Uterus (tissue), 4 donors: ENCODE data around the gene CDC42EP2. TPM values are rescaled to one million over a fixed set of nuclear protein-coding genes. Genes with fewer than 3 reads are reported as not detected.
"Not testable (repeated sequence)": the region's sequence is repeated elsewhere in the genome, so short reads cannot be mapped to it uniquely, and the experiment has no call there.

ENCODE experiments used
- DNase-seq, 2 donors: peaks; one replicate each; pipeline ENCODE4 v3.0.0-alpha.2; 2019 to 2020
- H3K27ac ChIP-seq, 2 donors: fragments of 200-600 bp; sonication (generic); 1 replicate in 1 of 2; 2 replicates in 1 of 2; pipeline ENCODE4 v1.5.1; 2016 to 2018
- H3K27me3 ChIP-seq, 2 donors: fragments of 200-600 bp; sonication (generic); one replicate each; pipeline ENCODE4 v1.5.1; 2018 to 2019; ENCODE audit warnings: control low read depth in 1 of 2
- H3K36me3 ChIP-seq, 2 donors: fragments of 200-600 bp; sonication (generic); one replicate each; pipeline ENCODE4 v1.5.1; 2019; ENCODE audit warnings: control low read depth in 1 of 2
- H3K4me1 ChIP-seq, 2 donors: fragments of 200-600 bp; sonication (generic); one replicate each; pipeline ENCODE4 v1.5.1; 2018 to 2019; ENCODE audit warnings: control low read depth in 1 of 2
- H3K4me3 ChIP-seq, 2 donors: fragments of 200-600 bp; sonication (generic); 1 replicate in 1 of 2; 2 replicates in 1 of 2; pipeline ENCODE4 v1.5.1; 2018 to 2019; ENCODE audit warnings: mild to moderate bottlenecking in 1 of 2
- H3K9me3 ChIP-seq, 2 donors: fragments of 200-600 bp; sonication (generic); one replicate each; pipeline ENCODE4 v1.5.1; 2019; ENCODE audit warnings: control low read depth in 1 of 2
- POLR2A ChIP-seq, 2 donors: fragments of 450-650 bp; IDR thresholded peaks; one replicate each; pipeline ENCODE4 v1.6.1; 2016; ENCODE audit warnings: antibody characterized with exemption in 2 of 2, mild to moderate bottlenecking in 1 of 2, moderate library complexity in 1 of 2
- intact Hi-C: fragments of 100-400 bp; cut with DNase I; formaldehyde crosslinking; loops from one replicate; pipeline ENCODE4 v1.15.1; 2023; ENCODE audit warnings: low total_unique reads
- total RNA-seq, 4 donors: library from RNA; depleted of rRNA in 3 of 4; stranded (reverse); fragments of >200 nt in 3 of 4; gene quantifications; one replicate each; pipeline versions ENCODE4 v1.1.0 to v1.2.4, GENCODE V29; 2014 to 2023
- TF ChIP-seq, protein P1 (sequence below), 4 experiments: fragments of 200-600 bp in 2 of 4; fragments of 450-650 bp in 2 of 4; sonication (generic) in 2 of 4; IDR thresholded peaks; one replicate each; pipeline ENCODE4 v1.5.1; 2016 to 2019; ENCODE audit warnings: antibody characterized with exemption in 4 of 4, mild to moderate bottlenecking in 2 of 4, moderate library complexity in 1 of 4
- donor health status: DM: yes; HTN: yes; CAD: no.

Gene CDC42EP2
- total RNA-seq, 4 donors from 2014 or later = 9.7 to 65.3 (median 33.2) TPM

DNA sequence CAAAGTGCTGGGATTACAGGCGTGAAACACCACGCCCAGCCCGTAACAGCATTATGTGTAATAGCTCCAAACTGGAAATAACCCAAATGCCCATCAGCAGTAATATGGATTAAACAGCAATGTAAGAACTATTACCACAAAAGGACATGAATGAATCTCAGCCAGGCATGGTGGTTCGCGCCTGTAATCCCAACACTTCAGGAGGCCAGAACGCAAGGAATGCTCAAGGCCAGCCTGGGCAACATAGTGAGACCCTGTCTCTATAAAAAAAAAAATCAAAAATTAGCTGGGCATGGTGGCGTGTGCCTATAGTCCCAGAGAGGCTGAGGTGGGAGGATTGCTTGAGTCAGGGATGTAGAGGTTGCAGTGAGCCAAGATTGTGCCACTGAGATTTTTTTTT lies 15.9 kb downstream of the CDC42EP2 start:
- Histone ChIP-seq H3K27me3 (no peaks in the 10 kb centered on the region), H3K4me1 (peaks cover 0 to 6% of the 10 kb centered on the region in 2 donors), H3K9me3 (no peaks in the 10 kb centered on the region), H3K4me3 (no peak overlapping the region), H3K27ac (no peak overlapping the region), H3K36me3 (no peaks in the 10 kb centered on the region)
- DNase-seq = no peak
- TF ChIP-seq, protein P1, sequence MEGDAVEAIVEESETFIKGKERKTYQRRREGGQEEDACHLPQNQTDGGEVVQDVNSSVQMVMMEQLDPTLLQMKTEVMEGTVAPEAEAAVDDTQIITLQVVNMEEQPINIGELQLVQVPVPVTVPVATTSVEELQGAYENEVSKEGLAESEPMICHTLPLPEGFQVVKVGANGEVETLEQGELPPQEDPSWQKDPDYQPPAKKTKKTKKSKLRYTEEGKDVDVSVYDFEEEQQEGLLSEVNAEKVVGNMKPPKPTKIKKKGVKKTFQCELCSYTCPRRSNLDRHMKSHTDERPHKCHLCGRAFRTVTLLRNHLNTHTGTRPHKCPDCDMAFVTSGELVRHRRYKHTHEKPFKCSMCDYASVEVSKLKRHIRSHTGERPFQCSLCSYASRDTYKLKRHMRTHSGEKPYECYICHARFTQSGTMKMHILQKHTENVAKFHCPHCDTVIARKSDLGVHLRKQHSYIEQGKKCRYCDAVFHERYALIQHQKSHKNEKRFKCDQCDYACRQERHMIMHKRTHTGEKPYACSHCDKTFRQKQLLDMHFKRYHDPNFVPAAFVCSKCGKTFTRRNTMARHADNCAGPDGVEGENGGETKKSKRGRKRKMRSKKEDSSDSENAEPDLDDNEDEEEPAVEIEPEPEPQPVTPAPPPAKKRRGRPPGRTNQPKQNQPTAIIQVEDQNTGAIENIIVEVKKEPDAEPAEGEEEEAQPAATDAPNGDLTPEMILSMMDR (IDR thresholded peaks at IDR 0.05) = no peak
- TF ChIP-seq POLR2A (IDR thresholded peaks at IDR 0.05) = no peak
- intact Hi-C loops = no loop called here

DNA sequence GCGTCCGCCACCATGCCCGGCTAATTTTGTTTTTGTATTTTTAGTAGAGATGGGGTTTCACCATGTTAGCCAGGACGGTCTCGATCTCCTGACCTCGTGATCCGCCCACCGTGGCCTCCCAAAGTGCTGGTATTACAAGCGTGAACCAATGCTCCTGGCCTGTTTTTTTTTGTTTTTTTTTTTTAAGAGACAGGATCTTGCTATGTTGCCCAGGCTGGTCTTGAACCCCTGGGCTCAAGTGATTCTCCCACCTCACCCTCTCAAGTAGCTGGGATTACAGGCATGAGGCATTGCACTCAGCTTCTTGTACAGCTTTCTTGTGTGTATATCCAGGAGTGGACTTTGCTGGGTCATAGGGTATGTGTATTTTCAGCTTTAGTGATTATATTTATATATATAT lies 17.9 kb downstream of the CDC42EP2 start:
- intact Hi-C loops, H3K4me3 ChIP-seq, H3K4me1 ChIP-seq, H3K27ac ChIP-seq, H3K27me3 ChIP-seq, H3K9me3 ChIP-seq, DNase-seq, H3K36me3 ChIP-seq: not testable (repeated sequence)

DNA sequence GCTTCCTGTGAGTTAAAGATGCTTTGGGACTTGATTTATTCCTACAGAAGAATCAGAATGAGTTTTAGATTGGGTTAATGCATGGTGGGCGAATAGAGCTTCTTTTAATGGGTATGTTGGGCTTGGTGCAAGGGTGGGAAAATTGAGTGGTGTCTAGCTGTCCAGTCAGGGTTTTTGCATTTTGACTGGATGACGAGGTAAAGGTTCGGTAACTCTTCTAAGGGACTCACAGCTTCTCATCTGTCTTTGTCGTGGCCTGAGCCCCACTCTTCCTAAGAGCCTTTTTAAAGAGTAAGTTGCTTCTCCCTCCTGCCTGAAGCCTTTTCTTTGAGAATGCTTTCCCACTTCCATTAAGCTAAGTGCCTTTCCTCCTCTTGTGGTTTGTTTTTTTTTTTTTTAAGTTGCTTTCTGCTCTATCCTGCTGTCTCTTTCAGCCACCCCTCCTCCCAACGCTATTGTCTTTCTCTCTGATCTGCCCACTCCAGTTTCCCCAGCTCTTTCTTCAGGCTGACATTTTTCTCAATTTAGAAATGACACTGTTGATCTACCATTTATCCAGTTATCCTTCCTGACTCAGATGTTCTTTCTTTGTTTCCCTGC lies 20.1 kb downstream of the CDC42EP2 start:
- H3K27me3 ChIP-seq = no peaks in the 10 kb centered on the region
- peaks cover 0 to 6% of the 10 kb centered on the region in 2 donors for H3K4me1 ChIP-seq
- intact Hi-C loops = no loop called here
- no peak for DNase-seq
- peak overlapping the region; percentile 79 to 88 for H3K4me3 ChIP-seq
- H3K27ac ChIP-seq = peak overlapping the region; percentile 86 to 87
- no peaks in the 10 kb centered on the region for H3K9me3 ChIP-seq
- no peak for TF ChIP-seq POLR2A (IDR thresholded peaks at IDR 0.05)
- TF ChIP-seq, protein P1 (IDR thresholded peaks at IDR 0.05) = no peak
- H3K36me3 ChIP-seq = no peaks in the 10 kb centered on the region

DNA sequence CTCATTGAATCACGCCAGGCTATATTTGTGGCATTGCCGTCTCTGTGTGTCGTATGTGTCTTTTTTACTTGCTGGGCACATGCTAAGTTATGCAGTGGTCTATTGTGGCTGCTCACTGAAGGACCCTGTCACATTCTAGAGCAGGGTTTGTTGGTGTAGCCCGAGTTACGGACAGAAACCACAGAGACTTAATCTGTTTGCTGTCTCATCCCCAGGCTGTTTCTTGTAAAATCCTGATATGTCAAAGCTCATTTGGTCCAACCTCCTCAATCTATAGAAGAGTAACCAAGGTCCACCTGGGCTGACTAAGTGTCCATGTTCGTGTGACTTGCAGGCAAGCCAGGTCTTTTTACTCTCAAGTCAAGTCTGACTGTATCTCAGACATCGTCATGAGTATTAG lies 24.0 kb downstream of the CDC42EP2 start:
- no peak for DNase-seq
- Histone ChIP-seq H3K9me3 (no peaks in the 10 kb centered on the region), H3K27ac (no peak overlapping the region), H3K4me1 (peaks cover 0 to 6% of the 10 kb centered on the region in 2 donors), H3K4me3 (no peak overlapping the region), H3K27me3 (no peaks in the 10 kb centered on the region), H3K36me3 (no peaks in the 10 kb centered on the region)
- intact Hi-C loops = no loop called here
- TF ChIP-seq POLR2A (IDR thresholded peaks at IDR 0.05) = no peak
- TF ChIP-seq, protein P1 (IDR thresholded peaks at IDR 0.05) = no peak

DNA sequence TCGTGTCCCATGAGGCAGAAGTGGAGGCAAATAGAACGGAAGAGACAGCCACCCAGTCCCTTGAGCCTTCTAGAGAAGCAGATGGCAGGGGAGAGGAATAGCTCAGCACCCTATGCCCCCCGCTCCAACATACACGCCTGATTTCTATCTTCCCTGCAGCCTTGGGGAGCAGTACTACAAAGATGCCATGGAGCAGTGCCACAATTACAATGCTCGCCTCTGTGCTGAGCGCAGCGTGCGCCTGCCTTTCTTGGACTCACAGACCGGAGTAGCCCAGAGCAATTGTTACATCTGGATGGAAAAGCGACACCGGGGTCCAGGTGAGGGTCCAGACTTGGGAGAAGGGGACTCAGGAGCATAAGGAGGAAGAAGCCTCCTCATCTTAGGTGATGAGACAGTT lies 25.6 kb downstream of the CDC42EP2 start:
- Histone ChIP-seq H3K4me1 (peaks cover 0 to 3% of the 10 kb centered on the region in 2 donors), H3K36me3 (no peaks in the 10 kb centered on the region), H3K9me3 (no peaks in the 10 kb centered on the region), H3K4me3 (no peak overlapping the region), H3K27me3 (no peaks in the 10 kb centered on the region), H3K27ac (no peak overlapping the region)
- TF ChIP-seq, protein P1 (IDR thresholded peaks at IDR 0.05) = no peak
- TF ChIP-seq POLR2A (IDR thresholded peaks at IDR 0.05) = no peak
- intact Hi-C loops = no loop called here
- DNase-seq = no peak

DNA sequence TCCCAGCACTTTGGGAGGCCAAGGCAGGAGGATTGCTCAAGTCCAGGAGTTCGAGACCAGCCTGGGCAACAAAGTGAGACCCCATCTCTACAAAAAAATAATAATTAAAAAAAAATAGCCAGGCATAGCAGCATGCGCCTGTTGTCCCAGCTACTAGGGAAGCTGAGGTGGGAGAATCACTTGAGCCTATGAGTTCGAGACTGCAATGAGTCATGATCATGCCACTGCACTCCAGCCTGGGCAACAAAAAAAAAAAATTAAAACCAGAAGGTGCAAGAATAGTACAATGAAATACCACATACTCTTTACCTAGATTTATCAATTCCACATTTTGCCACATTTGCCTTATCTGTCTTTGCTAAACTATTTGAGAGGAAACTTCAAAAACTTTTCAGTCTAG lies 27.2 kb downstream of the CDC42EP2 start:
- no peaks in the 10 kb centered on the region for H3K4me1 ChIP-seq
- no peaks in the 10 kb centered on the region for H3K27me3 ChIP-seq
- TF ChIP-seq, protein P1 (IDR thresholded peaks at IDR 0.05) = no peak
- TF ChIP-seq POLR2A (IDR thresholded peaks at IDR 0.05) = no peak
- no peak overlapping the region for H3K4me3 ChIP-seq
- no peaks in the 10 kb centered on the region for H3K36me3 ChIP-seq
- intact Hi-C loops = no loop called here
- H3K9me3 ChIP-seq = no peaks in the 10 kb centered on the region
- no peak overlapping the region for H3K27ac ChIP-seq
- DNase-seq = no peak
